Stomach (tissue), 4 donors: Measurements from ENCODE around the gene TMEM219.

Source experiments
- EP300 ChIP-seq: sonication (generic); formaldehyde crosslinking; IDR thresholded peaks from one replicate; pipeline ENCODE4 v1.6.1; 2017; ENCODE audit warnings: antibody characterized with exemption
- POLR2A ChIP-seq, 4 donors: fragments of 450-650 bp; IDR thresholded peaks; one replicate each; pipeline ENCODE4 v1.6.1; 2016; ENCODE audit warnings: antibody characterized with exemption in 4 of 4, control low read depth in 2 of 4, mild to moderate bottlenecking in 1 of 4, moderate library complexity in 1 of 4
- POLR2AphosphoS5 ChIP-seq, 3 donors: sonication (generic); formaldehyde crosslinking; IDR thresholded peaks; one replicate each; pipeline ENCODE4 v1.6.1; 2016; ENCODE audit warnings: antibody characterized with exemption in 3 of 3
- TF ChIP-seq, protein P1 (sequence below), 7 experiments: fragments of 450-650 bp in 4 of 7; fragments of 200-600 bp in 3 of 7; sonication (generic) in 3 of 7; IDR thresholded peaks; one replicate each; pipeline ENCODE4 v1.5.1; 2016 to 2019; ENCODE audit warnings: antibody characterized with exemption in 7 of 7, control low read depth in 2 of 7, mild to moderate bottlenecking in 1 of 7

DNA sequence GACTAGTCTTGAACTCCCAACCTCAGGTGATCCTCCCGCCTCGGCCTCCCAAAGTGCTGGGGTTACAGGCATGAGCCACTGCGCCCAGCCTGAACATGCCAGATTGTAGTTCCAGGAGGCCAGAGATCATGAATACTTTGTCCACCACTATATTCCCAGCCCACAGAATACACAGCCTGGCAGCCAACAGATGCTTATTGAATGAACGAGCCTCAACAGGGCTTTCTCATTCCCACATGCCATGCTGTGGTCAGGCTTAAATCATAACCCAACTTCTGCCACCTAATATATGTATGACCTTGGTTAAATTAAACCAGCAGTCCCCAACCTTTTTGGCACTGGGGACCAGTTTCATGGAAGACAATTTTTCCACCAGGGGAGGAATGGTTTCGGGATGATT lies 3.1 kb upstream of the TMEM219 start:
- TF ChIP-seq, protein P1, sequence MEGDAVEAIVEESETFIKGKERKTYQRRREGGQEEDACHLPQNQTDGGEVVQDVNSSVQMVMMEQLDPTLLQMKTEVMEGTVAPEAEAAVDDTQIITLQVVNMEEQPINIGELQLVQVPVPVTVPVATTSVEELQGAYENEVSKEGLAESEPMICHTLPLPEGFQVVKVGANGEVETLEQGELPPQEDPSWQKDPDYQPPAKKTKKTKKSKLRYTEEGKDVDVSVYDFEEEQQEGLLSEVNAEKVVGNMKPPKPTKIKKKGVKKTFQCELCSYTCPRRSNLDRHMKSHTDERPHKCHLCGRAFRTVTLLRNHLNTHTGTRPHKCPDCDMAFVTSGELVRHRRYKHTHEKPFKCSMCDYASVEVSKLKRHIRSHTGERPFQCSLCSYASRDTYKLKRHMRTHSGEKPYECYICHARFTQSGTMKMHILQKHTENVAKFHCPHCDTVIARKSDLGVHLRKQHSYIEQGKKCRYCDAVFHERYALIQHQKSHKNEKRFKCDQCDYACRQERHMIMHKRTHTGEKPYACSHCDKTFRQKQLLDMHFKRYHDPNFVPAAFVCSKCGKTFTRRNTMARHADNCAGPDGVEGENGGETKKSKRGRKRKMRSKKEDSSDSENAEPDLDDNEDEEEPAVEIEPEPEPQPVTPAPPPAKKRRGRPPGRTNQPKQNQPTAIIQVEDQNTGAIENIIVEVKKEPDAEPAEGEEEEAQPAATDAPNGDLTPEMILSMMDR (IDR thresholded peaks at IDR 0.05): no peak
- TF ChIP-seq POLR2AphosphoS5 (IDR thresholded peaks at IDR 0.05): no peak
- no peak for TF ChIP-seq POLR2A (IDR thresholded peaks at IDR 0.05)
- no peak for TF ChIP-seq EP300
